ENCODE measurements around the gene PARD3B. TPM values are rescaled to one million over a fixed set of nuclear protein-coding genes. Genes with fewer than 3 reads are reported as not detected.

PARD3B gene
- total RNA-seq, 1 experiment from 2014 or later = 6.4 TPM

- Mint-ChIP-seq H3K4me3 (no peak overlapping the region), H3K27me3 (ENCODE audit: low read depth) (no peaks in the 10 kb centered on the region; the same call in 1 of the 2 replicates), H3K9me3 (peaks cover 9 to 11% of the 10 kb centered on the region in 2 experiments; a peak in 4 of 5 replicates), H3K4me1 (peaks cover 13 to 14% of the 10 kb centered on the region in 2 experiments), H3K27ac (no peak overlapping the region), H3K36me3 (ENCODE audit: insufficient read depth in 1 of 3, low read depth in 3 of 3) (peaks cover 9 to 16% (median 9%) of the 10 kb centered on the region in 3 experiments; a peak in 6 of 7 replicates)
- H3K9me3 ChIP-seq (ENCODE audit: control insufficient read depth, low read depth, low read length) = no peaks in the 10 kb centered on the region
- H2AK5ac ChIP-seq (ENCODE audit: insufficient read length, low read length) = no peak overlapping the region
- no peak for DNase-seq
- no peak for TF ChIP-seq CTCF (conservative IDR thresholded peaks at IDR 0.05)
- no peak overlapping the region for H3K56ac ChIP-seq (ENCODE audit: insufficient read length, low read depth, low read length)
- H3K27me3 ChIP-seq (ENCODE audit: insufficient read depth, low read length) = no peaks in the 10 kb centered on the region
- H4K5ac ChIP-seq (ENCODE audit: insufficient read length, low read depth, low read length) = no peak overlapping the region
- no peak overlapping the region for H3K4ac ChIP-seq (ENCODE audit: low read depth, low read length)
- H4K8ac ChIP-seq (replicated peaks; ENCODE audit: insufficient read length, low read depth, low read length) = no peak overlapping the region
- H2BK12ac ChIP-seq (ENCODE audit: insufficient read length, low read depth, low read length) = no peak overlapping the region
- H3K27ac ChIP-seq (ENCODE audit: insufficient read length, low read depth, low read length) = no peak overlapping the region
- no peak overlapping the region for H2BK5ac ChIP-seq (ENCODE audit: insufficient read length, low read length)
- no peak overlapping the region for H3T11ph ChIP-seq (ENCODE audit: low read length)
- no peaks in the 10 kb centered on the region for H3K23me2 ChIP-seq (ENCODE audit: insufficient read length, low read depth, low read length, poor library complexity, severe bottlenecking)
- H3K79me2 ChIP-seq (ENCODE audit: insufficient read depth, low read length) = no peaks in the 10 kb centered on the region
- H4K91ac ChIP-seq (ENCODE audit: insufficient read length, low read depth, low read length) = no peak overlapping the region
- no peaks in the 10 kb centered on the region for H3K79me1 ChIP-seq (ENCODE audit: insufficient read depth, low read depth, low read length, poor library complexity, severe bottlenecking)
- H2BK20ac ChIP-seq (ENCODE audit: low read depth, low read length, poor library complexity, severe bottlenecking) = no peak overlapping the region
- no peak overlapping the region for H2BK120ac ChIP-seq (ENCODE audit: low read depth, low read length, poor library complexity, severe bottlenecking)
- no peak overlapping the region for H3K14ac ChIP-seq (ENCODE audit: insufficient read depth, low read length)
- no peak overlapping the region for H3K4me2 ChIP-seq (ENCODE audit: insufficient read depth, insufficient read length, low read length)
- no peak overlapping the region for H3K18ac ChIP-seq (ENCODE audit: insufficient read length, low read depth, low read length)
- no peak overlapping the region for H2AFZ ChIP-seq (ENCODE audit: low read length)
- no peak overlapping the region for H3K23ac ChIP-seq (ENCODE audit: insufficient read length, low read depth, low read length)
- no peak overlapping the region for H3K9ac ChIP-seq (ENCODE audit: extremely low read depth, insufficient read length, low read length)
- no CpG with 5 or more reads among the region's 8 CpGs for WGBS (ENCODE audit: extremely low coverage, insufficient read length, low lambda C conversion rate)
- no peak overlapping the region for H2BK15ac ChIP-seq (ENCODE audit: low read depth, low read length)
- H4K20me1 ChIP-seq (ENCODE audit: control insufficient read depth, insufficient read depth, insufficient read length) = no peaks in the 10 kb centered on the region
- H3K4me1 ChIP-seq (ENCODE audit: insufficient read depth, low read length) = no peaks in the 10 kb centered on the region; the same call in 1 of the 2 replicates
Observed at GRCh38 chr2:205609113-205609512, 1063.8 kb downstream of the PARD3B start.

All from H9 (cell line).